Measurements from ENCODE around the gene IL2RG.

IL2RG gene

DNA sequence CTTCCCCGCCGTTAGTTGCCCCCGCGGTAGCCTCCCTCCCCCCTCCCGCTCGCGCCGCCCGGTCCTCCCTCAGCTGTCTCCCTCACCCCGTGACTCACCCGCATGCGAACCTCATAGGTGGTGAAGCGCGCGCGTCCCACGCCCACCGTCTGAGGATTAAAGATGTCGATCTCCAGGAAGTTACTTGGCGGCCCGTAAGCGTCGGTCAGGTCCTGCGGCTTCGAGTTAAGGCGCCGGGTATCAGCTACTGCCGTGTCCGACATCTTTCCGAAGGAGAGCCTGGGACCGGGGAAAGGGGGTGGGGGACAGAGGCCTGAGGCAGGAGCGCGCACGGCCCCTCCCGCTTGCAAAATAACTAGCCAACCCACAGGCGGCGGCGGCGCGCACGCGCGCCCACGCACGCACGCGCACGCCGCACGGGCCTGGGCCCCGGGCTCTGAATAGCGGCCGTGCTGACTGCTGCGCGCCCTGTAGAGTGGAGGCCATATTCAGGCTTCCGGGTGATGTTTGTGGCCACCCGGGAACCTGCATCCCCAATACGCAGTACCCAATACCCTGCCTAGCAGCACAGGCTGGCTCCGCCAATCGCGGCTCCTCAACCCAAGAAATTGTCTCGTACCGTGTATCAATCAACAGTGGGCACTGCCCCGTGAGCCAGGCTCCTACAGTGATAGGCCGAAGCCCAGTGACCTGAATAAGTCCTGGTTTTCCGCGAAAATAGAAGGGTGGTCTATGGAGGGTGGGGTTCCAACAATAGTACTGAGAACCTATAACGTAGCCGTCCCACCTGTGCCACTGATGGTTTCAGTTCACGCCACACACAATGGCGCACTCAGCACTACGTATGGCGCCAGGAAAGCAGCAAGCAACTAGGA is 43.1 kb downstream of the IL2RG start, which contains the start of gene SNX12:
Gene SNX12, minus strand, starts transcription at position 291 of the 875 bp plus-strand sequence. Its CDS starts 28 bp downstream, at position 263.
- peak; percentile 81 for DNase-seq

DNA sequence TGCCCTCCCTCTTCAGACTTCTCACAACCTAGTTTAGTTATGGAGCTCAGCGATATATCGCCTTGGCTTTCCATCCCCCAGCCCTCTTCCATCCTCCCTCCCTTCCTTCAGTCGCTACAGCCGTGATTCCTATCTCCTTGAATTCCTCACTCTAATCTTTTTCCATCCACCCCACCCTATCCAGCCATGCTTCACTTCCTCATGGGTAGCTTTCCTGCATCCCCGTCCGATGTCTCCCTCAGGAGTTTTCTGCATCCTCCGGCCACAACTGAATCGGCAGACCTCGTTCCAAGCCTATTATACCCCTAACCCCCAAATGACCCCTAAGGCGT is 43.7 kb downstream of the IL2RG start:
- no peak for DNase-seq

DNA sequence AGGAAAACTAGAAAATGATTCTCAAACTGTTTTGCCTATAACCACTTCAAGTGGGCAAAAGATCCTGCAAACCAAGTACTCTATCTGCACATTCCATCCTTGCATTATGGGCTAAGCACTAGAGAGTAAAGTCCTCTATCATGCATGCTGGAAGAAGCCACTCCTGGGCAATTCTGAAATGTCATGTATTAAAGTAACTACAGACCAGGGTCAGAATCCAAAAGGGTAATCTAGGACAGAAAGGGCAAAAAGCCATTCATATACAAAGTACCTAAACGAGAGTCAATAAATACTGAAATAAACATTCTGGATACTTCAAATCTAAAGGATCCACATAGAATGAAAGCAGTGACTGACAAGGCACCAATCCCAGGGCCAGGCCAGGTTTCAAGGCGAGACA is 44.3 kb downstream of the IL2RG start:
- DNase-seq = no peak

DNA sequence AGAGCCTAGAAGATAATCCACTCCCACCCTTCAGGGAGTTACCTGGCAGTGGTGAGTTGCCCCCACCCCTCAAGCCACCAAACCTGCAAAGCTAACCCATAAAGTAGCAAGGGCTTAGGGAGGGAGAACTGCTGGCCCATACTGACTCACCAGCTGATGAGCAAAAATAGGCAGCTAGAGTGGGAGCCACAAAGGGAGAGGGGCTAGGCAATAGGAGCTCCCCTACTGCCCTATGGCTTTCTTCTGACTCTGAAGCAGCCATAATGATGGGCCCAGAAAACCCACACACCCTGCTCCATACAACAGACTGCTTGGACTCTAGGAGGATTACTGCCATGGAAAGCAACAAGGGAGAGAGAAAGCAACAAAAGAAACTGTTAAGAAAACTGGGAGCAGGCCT is 51.2 kb downstream of the IL2RG start:
- no peak for DNase-seq

DNA sequence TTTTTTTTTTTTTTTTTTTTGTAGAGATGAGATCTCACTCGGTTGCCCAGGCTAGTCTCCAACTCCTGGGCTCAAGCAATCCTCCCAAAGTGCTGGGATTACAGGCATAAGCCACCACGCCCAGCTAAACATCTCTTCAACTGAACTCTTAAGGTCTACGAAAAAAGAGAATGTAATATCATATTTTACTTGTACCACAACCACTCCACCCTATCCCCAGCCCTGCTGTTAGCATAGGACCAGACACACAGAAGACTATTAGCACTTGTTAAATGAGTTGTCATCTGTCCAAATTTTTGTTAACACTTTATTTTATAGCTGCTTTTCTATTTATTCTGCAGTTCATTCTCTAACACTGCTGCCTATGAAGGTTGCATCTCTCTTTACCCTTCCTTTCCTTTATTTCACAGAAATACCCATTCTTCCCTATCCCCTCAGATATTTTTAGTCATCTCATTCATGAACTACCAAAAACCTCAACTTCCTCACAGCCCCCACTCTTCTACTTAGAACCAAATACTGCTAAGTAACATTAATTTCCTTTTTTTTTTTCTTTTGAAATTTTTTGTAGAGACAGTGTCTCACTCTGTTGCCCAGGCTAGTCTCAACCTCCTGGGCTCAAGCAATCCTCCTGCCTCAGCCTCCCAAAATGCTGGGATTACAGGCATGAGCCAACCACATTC is 53.4 kb downstream of the IL2RG start:
- no peak for DNase-seq
